Measurements from ENCODE around the gene LDAF1.
"Not testable (repeated sequence)": the region's sequence is repeated elsewhere in the genome, so short reads cannot be mapped to it uniquely, and the experiment has no call there.

The LDAF1 gene

GRCh38 chr16:21158208-21159110 lies at the start of gene LDAF1:
Gene LDAF1 (plus strand): TSS chr16:21158674. CDS start chr16:21161183, 2,509 bp downstream.
- TF ChIP-seq CTCF (IDR thresholded peaks at IDR 0.05; ENCODE audit: low read depth, low read length, missing control alignments) = no peak
- peak within 1 kb of the TSS; percentile 64 for H3K4me3 ChIP-seq (replicated peaks; ENCODE audit: low read depth, low read length)
- no peak for DNase-seq (ENCODE audit: extremely low read depth, low read depth)

GRCh38 chr16:21115551-21115950 lies 42.9 kb upstream of the LDAF1 start:
- DNase-seq (ENCODE audit: extremely low read depth, low read depth); H3K4me3 ChIP-seq (replicated peaks; ENCODE audit: low read depth, low read length): not testable (repeated sequence)

GRCh38 chr16:21116148-21116693 lies 42.3 kb upstream of the LDAF1 start:
- H3K4me3 ChIP-seq (replicated peaks; ENCODE audit: low read depth, low read length) = no peak overlapping the region
- TF ChIP-seq CTCF (IDR thresholded peaks at IDR 0.05; ENCODE audit: low read depth, low read length, missing control alignments) = no peak
- DNase-seq (ENCODE audit: extremely low read depth, low read depth) = no peak

- TF ChIP-seq CTCF (IDR thresholded peaks at IDR 0.05; ENCODE audit: low read depth, low read length, missing control alignments) = no peak
- no peak overlapping the region for H3K4me3 ChIP-seq (replicated peaks; ENCODE audit: low read depth, low read length)
- no peak for DNase-seq (ENCODE audit: extremely low read depth, low read depth)
These were observed 40.9 kb upstream of the LDAF1 start for GRCh38 chr16:21117567-21117966.

GRCh38 chr16:21120976-21121520 lies 37.4 kb upstream of the LDAF1 start:
- TF ChIP-seq CTCF (IDR thresholded peaks at IDR 0.05; ENCODE audit: low read depth, low read length, missing control alignments) = no peak
- H3K4me3 ChIP-seq (replicated peaks; ENCODE audit: low read depth, low read length) = no peak overlapping the region
- DNase-seq (ENCODE audit: extremely low read depth, low read depth) = no peak

- no peak for TF ChIP-seq CTCF (IDR thresholded peaks at IDR 0.05; ENCODE audit: low read depth, low read length, missing control alignments)
- no peak for DNase-seq (ENCODE audit: extremely low read depth, low read depth)
- H3K4me3 ChIP-seq (replicated peaks; ENCODE audit: low read depth, low read length) = no peak overlapping the region
These were observed 33.3 kb upstream of the LDAF1 start for GRCh38 chr16:21125191-21125590.

- no peak for DNase-seq (ENCODE audit: extremely low read depth, low read depth)
- H3K4me3 ChIP-seq (replicated peaks; ENCODE audit: low read depth, low read length) = no peak overlapping the region
- TF ChIP-seq CTCF (IDR thresholded peaks at IDR 0.05; ENCODE audit: low read depth, low read length, missing control alignments) = no peak
These were observed 32.0 kb upstream of the LDAF1 start for GRCh38 chr16:21126518-21126917.
